DMS79 (cell line): ENCODE data around the gene TMBIM6.
"Not testable (repeated sequence)": the region's sequence is repeated elsewhere in the genome, so short reads cannot be mapped to it uniquely, and the experiment has no call there.

Experiments
- DNase-seq: peaks from one replicate; lab custom pipeline; 2025; lab: John Stamatoyannopoulos, UW

The TMBIM6 gene

DNA sequence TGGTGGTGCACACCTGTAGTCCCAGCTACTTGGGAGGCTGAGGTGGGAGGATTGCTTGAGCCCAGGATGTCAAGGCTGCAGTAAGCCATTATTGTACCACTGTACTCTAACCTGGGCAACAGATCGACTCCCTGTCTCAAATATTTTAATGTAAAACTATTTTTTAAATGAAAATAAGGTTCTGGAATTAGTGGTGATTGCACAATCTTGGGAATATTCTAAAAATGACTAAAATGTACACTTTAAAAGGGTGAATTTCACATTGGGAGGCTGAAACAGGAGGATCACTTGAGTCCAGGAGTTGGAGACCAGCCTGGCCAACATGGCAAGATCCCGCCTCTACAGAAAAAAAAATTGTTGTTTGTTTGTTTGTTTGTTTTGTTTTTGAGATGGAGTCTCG is 12.9 kb upstream of the TMBIM6 start:
- DNase-seq = no peak

DNA sequence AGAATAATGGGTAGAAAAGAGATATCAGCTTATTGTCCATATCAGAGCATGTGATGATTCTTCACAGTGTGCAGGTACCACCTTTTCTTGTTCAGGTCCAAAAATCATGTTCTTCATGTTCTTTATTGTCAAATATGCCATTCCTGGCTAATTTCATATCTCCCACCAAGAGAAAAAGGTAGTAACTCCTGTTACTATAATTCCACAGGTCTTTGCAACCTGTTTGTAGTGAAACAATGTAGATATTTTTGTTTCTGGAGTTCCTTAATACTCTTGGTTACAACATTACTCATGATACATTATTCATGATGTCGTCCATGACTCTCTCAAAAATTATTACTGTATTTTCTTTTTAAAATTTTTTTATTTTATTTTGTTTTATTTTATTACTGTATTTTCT is 11.3 kb upstream of the TMBIM6 start:
- no peak for DNase-seq

DNA sequence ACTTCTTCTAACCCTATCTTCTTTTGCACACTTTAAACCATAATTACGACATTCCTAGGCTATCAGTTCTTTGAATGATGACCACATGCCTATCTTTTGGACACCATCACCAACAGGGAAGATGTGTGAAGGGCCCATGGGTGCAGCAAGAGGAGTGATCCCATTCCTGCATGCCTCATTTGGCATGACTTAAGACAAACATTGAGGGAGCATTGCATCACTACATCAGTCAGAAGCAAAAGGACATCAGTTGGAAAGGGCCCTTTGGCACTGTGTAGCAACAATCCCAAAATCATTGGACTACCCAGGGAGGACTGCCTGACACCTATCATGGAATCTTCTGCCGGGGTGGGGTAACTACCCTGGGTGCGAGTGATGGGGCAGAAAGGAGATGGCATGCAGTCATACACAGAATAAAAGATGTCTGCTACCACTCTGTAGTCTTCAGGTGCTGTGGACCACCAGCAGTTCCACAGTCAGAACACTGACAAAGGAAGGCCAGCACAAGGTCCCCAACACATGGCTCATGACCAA is 10.7 kb upstream of the TMBIM6 start:
- DNase-seq = no peak

DNA sequence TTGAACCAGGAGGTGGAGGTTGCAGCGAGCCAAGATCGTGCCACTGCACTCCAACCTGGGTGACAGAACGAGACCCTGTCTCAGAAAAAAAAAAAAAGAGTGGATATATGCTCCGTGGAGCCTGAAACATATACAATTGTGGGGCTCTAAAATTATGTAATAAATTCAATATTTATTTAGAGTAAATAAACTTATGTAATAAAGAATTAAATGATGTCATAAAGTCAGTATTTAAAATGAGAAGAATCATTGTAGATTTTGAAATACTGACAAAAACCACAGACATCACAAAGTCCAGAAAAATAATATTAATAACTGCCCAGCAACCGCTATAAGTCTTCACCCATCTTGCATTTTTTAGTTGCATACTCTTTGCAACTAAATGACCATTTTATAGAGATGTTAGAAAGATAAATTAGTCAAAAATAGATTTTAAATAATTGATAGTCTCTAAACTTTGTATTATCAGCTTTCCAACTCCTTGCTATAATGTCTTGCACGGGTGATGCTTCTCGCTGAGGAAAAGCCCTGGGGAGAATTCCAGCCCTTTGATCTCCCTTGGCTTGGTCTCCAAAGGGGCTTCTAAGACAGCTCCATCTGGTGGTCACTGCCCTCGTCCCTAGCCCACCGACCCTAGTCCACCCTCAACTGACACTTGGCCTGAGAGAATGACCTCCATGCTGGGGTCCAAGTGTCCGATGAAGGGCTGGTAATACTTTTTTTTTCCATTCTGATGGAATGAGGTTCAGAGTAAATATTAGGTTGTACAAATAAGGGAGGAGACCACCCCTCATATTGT is 7.9 kb upstream of the TMBIM6 start:
- DNase-seq = no peak

DNA sequence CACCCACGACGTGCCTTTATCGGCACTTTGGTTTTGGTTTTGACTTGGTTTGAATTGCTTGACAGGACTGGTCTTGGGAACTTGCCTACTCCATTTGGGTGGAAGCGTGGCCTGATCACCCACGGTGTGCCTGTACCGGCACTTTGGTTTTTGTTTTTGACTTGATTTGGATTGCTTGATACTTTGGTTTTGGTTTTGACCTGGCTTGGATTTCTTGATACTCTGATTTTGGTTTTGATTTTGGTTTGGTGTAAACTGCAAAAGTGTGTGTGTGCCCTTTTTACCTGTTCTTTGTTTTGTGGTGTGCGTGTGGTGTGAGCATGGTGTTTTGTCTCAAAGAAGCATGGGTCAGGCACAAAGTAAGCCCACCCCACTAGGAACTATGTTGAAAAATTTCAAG is 6.5 kb upstream of the TMBIM6 start:
- DNase-seq = not testable (repeated sequence)

DNA sequence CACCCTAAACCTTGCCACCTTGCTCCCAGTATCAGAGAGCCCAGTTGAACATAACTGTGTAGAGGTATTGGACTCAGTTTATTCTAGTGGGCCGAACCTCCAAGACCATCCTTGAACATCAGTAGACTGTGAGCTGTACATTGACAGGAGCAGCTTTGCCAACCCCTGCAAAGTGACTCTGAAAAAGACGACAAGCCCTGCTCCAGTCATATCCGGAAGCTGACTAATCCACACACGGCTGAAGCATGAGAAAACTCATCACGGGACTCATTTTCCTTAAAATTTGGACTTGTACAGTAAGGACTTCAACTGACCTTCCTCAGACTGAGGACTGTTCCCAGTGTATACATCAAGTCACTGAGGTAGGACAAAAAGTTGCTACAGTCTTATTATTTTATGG is 2.6 kb upstream of the TMBIM6 start:
- DNase-seq = not testable (repeated sequence)

DNA sequence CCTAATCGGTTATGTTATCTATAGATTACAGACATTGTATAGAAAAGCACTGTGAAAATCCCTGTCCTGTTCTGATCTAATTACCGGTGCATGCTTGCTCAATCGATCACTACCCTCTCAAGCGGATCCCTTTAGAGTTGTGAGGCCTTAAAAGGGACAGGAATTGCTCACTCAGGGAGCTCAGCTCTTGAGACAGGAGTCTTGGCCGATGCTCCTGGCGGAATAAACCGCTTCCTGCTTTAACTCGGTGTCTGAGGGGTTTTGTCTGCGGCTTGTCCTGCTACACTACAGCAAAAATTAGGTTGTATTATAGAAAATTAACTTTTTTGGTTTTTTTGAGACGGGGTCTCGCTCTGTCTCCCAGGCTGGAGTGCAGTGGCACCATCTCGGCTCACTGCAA is 1.1 kb upstream of the TMBIM6 start:
- DNase-seq = not testable (repeated sequence)

DNA sequence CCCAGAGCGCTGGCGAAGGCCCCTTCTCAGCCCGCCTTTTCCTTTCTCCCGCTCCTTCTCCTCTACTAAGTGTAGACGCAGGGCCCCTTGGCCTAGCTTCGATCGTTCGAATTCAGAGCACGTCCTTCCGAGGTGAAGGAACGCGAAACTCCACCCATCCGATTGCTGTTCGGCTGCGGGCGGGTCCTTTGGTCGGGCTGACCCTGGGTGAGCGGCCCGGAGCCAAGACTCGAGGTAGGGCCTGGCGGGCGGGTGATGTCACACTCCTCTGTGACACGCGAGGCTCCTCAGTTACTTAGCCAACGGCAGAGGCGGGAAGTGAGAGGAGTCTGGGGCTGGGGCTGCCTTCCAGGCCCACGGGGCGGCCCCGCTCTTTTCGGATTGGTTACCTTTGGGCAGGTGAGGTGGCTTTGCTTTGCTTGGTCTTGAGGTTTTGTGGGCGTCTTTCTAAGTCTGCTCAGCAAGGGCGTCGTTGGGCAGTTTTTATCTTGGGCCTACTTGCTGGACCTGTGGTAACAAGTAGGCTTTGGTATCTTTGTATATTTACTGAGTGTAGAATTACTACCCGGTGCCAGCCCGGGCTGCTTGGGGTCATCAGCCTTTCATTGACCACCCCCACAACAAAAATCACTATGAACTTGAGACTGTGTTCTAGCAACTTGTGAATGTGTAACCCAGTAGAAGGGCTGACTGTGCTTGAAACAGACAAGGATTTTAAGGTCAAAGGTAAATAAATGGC is 694 bp downstream of the TMBIM6 start:
- DNase-seq = peak; percentile 66

DNA sequence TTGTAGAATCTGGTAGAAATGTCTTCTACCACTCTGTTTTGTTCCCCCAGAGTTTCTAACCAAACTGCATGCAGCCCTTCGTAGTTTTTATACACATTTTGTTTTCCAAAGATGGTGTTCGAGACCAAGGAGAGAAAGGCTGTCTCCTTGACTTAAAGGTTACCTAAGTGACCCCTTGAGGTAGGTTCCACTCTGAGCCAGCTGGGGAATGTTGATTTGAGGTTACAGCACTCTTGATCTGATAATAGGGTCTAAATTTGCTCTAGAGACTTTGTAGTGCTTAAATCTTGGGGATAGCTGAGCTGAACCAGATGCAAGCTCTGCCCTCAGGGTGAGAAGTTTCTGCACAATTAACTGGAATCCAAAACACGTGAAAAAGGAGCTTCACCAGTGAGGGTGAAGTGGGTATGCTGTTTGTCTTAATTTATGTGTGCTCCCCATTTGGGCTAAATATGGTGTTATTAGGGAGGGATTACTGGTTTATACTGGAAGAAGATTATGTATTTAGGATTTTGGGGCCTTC is 3.1 kb downstream of the TMBIM6 start:
- no peak for DNase-seq

DNA sequence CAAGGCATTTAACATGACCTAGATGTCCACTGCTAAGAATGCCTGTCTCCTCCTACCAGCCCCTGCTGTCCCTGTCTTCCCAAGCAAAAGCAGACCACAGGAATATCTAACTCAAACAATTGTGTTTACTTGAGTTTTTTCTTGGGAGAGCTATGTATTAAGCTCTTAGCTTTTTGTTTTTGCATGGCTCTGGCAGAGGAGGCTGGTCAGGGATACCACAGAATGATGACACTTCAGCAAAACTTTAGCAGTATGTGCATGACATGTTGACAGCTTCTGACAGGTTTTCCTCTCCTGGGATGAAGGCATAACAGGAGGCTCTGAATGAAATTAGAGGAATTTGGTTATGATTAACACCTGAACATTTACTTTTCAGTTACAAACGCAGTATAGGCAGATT is 6.9 kb downstream of the TMBIM6 start:
- DNase-seq = no peak

DNA sequence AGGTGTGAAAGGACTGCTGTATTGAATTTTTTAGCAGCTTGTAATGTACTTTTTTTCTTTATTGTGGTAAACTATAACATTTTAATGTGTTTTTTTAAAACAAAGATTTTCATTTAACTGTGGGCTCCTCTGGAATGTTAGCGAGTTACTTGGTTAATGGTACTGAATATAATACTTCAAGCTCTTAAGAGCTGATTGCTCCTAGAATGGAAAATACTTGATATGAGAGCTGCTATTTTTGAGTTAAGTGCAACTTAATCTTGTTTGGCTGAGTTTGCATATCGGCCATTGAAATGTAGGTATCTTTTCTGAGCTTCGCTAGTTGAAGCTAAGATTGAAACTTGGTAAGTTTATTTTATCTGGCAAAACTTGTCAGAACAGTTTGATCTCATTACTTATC is 7.4 kb downstream of the TMBIM6 start:
- no peak for DNase-seq

DNA sequence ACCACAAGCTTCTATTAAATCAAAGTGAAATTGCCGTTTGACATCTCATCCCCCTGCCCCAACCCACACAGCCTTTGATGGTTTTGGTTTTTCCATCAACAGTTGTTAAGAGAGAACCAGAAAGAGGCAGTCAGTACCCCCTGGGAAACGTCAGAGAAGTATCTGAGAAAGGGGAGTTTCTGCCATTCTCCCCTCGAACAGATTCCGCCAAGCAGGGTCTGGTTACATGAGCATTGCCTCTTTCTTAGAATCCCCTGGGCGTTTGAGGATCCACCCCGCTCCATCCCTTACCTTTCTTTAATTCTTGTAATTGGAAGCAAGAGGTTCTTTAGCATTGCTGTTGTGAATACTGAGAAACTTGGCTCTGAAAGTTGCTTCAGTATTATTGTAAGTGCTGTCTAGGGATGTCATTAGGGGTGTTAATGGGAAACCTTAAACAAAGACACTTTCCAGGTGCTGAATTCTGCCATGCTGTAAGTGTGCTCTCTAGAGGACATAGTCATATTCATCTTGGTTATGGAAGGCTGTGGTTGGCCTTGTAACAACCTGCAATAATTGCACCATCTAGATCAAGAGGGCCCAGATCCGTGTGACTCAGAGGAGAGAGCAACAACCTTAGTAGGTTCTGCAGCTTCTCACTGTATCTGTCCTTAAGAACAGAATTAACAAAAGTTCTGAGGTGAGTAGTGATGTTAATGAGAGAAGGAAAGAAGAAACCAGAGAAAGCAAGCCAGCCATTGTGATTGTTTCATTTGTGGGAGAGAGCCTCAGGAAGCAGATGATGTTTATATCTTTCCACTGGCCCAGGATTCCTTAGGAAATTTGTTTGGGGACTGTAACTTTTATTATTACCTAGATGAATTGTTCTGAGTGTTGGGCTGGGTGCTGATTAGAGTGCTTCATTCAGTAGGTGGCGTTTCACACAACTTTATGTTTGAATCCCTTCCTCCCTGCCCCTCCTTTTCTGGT is 9.0 kb downstream of the TMBIM6 start:
- no peak for DNase-seq

DNA sequence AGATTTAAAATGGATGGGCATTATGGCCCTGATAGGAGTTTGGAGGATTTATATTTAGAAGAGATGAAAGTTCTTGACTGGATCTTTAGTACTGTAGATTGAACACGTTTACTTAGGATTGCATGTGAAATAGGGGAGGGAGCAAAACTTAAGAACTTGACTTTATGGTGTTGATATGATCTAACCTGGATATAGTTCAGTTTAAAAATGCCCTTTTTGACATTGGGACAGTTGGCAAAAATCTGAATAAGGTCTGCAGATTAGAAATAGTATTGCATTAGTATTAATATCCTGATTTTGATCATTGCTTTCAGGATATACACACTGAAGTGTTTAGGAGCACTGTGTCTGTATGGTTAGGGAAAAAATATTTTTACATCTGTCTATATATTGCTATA is 9.6 kb downstream of the TMBIM6 start:
- no peak for DNase-seq

DNA sequence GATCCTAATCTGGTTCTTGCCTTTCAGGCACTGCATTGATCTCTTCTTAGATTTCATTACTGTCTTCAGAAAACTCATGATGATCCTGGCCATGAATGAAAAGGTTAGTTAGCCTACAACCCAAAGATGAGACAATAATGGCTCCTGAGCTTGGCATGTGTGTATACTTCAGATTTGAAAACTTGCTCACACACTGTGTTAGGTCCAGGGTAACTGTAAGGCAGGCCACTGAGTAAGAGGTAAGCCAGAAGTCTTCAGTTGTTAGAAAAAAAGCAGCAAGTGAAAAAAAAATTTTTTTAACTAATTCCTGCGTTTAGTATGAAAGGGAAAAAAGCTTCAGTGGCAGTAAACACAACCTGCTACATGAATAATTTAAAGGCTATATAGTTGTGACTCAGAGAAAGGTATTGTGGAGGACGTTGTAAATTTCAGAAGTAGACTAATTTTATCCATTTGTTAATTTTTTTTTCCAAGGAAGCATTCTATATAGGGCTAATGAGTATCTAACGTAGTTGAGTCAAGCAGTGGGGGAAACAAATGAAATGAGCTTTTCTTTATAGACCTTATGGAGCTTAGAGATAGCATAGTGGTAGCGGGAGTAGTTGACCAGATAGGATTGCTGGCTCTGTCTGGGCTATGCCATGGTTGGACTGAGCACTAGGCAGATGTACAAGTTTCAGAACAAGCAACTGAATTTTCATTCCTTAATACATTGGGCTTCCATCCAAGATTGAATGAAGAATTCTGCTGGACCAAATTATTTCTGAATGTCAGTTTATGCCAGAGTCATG is 20.5 kb downstream of the TMBIM6 start:
- DNase-seq = no peak

DNA sequence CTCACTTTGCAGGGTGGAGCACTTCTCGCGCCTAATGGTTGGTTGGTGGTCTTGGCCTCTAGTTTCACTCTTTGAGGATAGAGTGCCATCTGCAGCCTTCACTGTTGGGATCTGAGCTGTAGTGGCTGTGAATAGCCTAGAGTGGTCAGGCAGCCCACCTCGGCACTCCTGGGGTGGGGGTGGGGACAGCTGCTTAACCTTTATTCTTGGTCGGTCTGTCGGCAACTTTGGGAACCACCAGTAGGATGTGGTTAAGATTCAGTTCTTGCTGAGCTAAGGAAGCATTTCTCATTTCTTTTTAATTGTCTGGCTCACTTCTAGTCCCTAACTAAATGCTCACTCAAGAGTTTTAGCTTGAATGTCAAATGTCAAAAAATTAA is 21.1 kb downstream of the TMBIM6 start:
- DNase-seq = no peak

DNA sequence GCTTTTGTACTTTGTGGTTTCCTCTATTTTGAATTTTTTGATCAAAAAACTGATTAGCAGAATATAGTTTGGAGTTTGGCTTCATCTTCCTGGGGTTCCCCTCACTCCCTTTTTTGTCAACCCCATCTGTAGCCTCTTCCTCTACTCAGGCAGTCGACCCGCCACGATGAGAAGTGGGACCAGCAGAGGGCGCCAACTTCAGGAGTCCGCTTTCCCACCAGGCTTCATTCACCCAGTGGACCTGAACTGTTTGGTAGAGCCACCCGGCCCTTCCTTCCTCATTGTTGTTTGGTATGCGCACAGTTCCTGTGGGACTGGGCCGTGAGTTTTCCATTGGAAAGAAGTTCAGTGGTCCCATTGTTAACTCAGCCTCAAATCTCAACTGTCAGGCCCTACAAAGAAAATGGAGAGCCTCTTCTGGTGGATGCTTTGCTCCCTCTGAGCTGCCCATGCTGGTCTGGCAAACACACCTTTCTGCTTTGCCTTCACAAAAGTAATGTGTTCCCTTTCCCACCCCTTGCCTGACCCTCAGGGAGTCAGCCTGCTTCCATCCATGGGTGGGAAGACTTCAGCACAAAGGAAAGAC is 21.7 kb downstream of the TMBIM6 start:
- DNase-seq = no peak

DNA sequence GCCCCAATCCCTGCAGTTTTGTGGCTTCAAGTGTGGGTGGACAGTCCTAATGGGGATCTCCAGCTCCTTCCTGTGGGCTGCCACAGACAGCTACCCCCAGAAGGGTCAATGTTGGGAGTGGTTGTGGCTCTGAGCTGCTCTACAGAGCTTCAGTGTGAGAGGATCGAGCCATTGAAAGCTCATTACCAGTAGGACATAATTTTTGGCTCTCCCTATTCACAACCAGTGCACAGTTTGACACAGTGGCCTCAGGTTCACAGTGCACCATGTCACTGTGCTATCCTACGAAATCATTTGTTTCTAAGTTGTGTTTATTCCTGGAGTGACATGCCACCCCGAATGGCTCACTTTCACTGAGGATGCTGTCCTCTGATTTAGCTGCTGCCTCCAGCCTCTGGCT is 22.8 kb downstream of the TMBIM6 start:
- DNase-seq = no peak

DNA sequence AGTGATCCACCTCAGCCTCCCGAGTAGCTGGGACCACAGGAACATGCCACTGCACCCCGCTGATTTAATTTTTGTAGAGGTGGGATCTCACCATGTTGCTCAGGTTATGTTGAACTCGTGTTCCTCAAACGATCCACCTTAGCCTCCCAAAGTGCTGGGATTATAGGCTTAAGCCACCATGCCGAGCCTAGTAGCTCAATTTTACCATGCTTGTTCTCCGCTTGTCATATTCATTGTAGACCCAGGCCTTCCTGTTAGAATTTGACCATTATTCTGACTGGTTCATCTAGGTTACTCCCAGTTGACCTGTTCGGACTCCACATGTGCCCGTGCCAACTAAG is 24.7 kb downstream of the TMBIM6 start:
- DNase-seq = no peak

DNA sequence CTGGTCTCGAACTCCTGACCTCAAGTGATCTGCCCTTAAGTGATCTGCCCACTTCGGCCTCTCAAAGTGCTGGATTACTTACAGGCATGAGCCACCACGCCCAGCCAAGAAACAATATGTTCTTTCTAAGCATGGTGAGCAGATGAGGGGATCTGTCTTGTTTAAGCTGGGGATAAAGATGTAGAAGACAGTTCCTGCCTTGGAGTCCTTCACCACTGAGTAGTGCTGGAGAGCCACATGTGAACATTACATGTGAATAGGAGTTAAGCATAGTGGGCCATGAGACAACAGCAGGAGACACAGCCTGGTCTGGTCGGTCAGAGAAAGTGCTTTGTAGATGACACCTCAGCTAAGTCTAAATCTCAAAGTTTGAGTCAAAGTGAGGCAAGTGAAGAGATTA is 26.0 kb downstream of the TMBIM6 start:
- DNase-seq = no peak

DNA sequence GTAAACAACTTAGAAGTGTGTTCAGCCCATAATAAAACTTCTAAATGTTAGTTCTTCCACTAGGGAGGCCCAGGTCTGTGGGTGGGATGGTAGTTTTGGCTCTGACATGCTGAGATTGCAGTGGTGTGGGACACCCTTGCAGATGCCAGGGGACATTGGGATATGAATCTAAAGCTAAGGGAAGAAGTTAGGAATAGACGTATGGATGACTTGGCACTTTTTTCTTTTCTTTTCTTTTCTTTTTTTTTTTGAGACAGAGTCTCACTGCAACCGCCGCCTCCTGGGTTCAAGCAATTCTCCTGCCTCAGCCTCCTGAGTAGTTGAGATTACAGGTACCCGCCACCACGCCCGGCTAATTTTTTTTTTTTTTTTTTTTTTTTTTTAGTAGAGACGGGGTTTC is 31.7 kb downstream of the TMBIM6 start:
- not testable (repeated sequence) for DNase-seq

DNA sequence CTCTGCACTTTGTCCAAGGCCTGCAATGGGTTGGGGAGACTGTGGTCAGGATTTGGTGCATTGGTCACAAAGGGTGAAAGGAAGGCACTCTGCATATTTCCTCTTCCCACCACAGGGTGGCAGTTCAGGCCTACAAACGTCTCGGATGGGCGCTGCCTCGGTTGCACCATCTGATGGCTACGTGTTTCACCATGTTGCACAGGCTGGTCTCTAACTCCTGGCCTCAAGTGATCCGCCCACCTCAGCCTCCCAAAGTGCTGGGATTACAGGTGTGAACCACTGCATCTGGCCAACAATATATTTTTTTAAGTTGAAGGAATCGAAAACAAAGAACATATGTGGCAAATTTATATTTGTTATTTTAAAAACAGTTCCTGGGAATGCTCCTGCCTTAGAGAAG is 35.1 kb downstream of the TMBIM6 start:
- peak; percentile 11 for DNase-seq
